Stimulated activated CD4-positive, alpha-beta T cell treated with anti-CD3 and anti-CD28 coated beads, Interleukin-2, amount 100 ng/mL, for 48 hours (primary cell): ENCODE measurements around the gene EDARADD.
"Not testable (repeated sequence)": the region's sequence is repeated elsewhere in the genome, so short reads cannot be mapped to it uniquely, and the experiment has no call there.

ENCODE experiments used
- DNase-seq, 2 donors: peaks; one replicate each; pipeline ENCODE4 v3.0.0-alpha.2; 2020

The EDARADD gene

GRCh38 chr1:236440373-236440772 is 46.3 kb downstream of the EDARADD start:
- DNase-seq: no peak

GRCh38 chr1:236450779-236451178 is 56.7 kb downstream of the EDARADD start:
- no peak for DNase-seq

- peak; percentile 27 to 32 for DNase-seq
Measured at GRCh38 chr1:236451796-236452373, 57.8 kb downstream of the EDARADD start.

- DNase-seq: no peak
Measured at GRCh38 chr1:236455243-236455642, 61.2 kb downstream of the EDARADD start.

DNA sequence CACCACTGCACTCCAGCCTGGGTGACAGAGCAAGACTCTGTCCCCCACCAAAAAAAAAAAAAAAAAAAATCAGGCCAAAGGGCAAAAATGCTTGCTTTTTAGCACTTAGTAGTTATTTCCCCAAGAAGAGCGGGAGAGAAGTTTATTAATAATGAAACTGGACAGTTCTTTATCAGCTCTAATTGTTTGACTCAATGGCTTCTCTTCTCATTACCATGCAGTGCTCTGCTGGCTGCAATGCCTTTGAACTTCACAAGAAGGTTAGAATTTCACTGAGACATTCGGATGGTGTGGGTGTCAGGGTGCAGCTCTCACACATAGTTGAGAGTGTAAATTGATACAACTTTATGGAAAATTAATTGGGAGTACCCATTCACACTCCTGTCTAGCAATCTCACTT is 63.7 kb downstream of the EDARADD start:
- DNase-seq: no peak

DNA sequence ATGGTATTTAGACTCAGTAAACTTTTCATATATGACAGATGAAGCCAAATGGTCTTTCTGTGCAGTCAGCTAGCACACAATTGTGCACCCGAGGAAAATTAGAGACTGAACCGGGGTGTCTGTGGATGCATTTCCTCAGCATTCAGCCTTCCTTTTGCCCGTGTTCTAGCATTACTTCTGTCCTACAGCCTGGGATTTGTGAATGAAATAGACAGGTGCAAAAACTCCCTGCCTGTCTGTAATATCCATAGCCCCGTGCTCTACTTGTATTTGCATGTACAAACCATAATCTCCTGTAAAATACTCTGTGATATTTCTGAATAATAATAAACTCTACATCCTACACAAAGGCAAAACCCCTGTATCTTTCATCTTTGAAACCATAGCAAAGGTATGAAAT is 64.9 kb downstream of the EDARADD start:
- no peak for DNase-seq

GRCh38 chr1:236460103-236460502 is 66.0 kb downstream of the EDARADD start:
- DNase-seq: no peak

DNA sequence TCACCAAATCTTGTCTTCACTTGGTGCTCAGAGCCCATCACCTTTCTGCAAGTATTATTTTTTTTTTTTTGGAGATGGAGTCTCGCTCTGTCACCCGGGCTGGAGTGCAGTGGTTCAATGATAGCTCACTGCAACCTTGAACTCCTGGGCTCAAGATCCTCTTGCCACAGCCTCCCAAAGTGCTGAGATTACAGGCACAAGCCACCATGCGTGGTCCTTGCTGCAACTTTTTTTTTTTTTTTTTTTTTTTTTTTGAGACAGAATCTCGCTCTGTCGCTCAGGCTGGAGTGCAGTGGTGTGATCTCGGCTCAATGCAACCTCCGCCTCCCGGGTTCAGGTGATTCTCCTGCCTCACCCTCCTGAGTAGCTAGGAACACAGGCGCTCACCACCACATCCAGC is 70.1 kb downstream of the EDARADD start:
- not testable (repeated sequence) for DNase-seq

- no peak for DNase-seq
Measured at GRCh38 chr1:236465231-236465958, 71.3 kb downstream of the EDARADD start.

- DNase-seq: no peak
Measured at GRCh38 chr1:236465959-236466303, 71.8 kb downstream of the EDARADD start.

DNA sequence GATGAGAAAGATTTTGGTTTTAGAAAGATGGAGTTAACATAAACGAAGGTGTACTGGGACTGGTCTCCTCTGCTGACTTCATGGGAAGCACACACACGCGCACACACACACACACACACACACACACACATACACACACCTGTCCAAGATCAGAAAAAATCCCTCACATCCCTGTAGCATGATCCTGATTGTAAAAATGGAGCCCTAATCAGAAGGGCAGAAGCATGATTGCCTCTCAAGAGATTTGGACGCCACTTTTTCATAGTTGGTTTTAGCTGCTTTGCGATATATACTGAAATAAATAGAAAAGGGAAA is 73.2 kb downstream of the EDARADD start:
- DNase-seq: no peak

DNA sequence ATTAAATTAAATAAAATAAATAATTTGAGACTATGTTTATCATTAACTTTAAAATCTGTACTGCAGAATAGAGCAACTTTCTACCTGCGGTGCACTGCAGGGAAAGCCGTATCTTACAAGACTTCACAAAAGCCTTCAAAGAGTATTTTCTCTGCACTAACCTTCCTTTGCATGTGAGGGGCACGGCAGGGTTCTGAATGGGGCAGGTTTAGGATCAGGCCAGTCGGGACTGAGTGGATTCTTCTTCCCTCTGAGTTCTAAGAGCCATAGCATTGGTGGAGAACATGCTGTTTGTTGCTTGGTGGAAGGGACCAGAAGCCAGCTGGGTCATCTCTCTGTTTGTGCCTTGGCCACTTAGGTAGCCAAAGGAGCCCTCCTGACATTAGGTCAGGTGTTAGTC is 74.5 kb downstream of the EDARADD start:
- DNase-seq: no peak

DNA sequence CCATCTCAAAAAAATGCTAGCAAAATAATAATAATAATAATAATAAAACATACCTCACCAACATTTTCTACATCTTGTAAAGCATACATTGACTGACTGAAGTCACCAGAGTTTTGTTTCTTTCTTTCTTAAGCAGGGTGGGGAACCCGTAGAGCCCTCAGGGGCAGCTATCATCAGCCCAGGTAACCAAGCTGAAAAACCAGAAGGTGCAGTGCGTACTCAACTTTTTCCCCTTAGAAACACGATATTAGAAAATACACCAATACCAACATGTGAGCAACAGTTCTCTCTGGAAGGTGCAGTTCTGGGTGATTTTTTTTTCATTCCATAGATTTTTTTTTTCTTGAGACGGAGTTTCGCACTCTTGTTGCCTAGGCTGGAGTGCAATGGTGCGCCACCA is 75.4 kb downstream of the EDARADD start:
- no peak for DNase-seq

DNA sequence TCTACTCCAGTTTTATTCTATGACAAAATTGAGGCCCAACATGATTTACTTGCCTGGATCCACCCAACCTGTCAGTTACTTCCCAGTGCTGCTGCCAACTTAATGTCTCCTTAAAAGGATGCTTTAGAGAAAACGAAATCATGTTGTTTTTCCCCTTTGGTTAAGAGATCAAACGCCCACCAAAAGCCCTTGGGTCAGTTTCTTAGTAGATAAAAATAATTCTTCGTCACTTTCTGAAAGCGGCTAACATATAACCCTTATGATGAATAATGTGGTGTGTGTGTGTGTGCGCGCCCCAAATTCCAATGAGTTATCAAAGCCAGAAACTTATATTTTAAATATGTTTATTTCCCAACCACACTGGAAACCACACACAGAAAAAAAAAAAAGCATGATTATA is 77.0 kb downstream of the EDARADD start:
- no peak for DNase-seq

- DNase-seq: no peak
Measured at GRCh38 chr1:236471653-236472052, 77.6 kb downstream of the EDARADD start.

- DNase-seq: no peak
Measured at GRCh38 chr1:236472850-236473788, 79.0 kb downstream of the EDARADD start.

- no peak for DNase-seq
Measured at GRCh38 chr1:236476019-236476418, 81.9 kb downstream of the EDARADD start.

DNA sequence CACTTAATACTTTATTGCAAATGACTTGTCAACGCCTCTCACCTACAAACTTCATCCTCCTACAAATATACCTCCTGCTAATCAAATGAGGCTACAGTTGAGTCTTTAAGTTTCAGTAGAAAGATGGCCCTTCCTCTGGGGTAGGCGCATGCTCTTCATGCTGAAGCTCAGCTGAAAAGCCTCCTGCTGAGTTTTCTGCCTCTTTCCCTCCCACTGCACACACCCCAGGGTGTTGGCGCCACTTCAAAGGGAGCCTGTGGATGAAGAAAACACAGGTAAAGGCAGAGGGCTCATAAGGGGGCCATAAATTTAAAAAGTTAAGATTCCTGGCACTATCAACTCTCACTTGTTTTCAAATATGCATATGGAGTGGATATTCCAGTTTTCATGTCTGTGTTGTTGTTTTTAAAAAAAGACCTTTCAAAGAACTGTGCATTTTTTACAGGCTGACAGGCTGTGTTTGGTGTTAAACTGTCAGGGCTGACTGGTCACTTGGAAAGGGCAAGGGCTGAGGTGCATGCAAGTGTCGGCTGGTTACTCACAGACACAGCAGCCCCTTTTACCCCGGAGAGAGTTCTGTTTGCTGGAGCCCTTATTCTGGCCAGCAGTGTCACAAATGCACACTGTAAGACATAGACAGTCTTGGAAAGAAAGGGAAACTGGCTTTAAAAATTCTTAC is 86.8 kb downstream of the EDARADD start:
- no peak for DNase-seq

DNA sequence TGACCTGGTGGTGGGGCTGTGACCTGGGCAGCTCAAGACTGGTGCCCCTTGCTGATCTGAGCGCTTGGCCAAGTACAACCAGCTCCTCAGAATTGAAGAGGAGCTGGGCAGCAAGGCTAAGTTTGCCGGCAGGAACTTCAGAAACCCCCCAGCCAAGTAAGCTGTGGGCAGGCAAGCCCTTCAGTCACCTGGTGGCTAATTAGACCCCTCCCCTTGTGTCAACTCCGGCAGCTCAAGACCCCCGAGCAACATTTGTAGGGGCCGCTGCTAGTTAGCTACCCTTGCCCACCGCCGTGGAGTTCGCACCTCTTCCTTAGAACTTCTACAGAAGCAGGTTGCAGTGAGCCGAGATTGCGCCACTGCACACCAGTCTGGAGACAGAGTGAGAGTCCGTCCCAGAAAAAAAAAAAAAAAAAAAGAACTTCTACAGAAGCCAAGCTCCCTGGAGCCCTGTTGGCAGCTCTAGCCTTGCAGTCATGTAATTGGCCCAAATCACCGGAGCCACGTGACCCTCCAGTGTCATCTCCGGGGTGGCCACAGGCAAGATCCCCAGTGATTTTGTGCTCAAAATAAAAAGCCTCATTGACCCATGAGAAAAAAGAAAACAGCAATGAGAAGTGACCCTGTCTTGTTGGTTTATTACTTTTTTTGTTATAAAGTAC is 90.4 kb downstream of the EDARADD start:
- DNase-seq: no peak

GRCh38 chr1:236486356-236487002 is 92.4 kb downstream of the EDARADD start:
- no peak for DNase-seq

GRCh38 chr1:236489161-236489560 is 95.1 kb downstream of the EDARADD start:
- DNase-seq: not testable (repeated sequence)

GRCh38 chr1:236489710-236490377 is 95.8 kb downstream of the EDARADD start:
- no peak for DNase-seq
